ENCODE measurements around the gene RAB6A.

RAB6A gene

DNA sequence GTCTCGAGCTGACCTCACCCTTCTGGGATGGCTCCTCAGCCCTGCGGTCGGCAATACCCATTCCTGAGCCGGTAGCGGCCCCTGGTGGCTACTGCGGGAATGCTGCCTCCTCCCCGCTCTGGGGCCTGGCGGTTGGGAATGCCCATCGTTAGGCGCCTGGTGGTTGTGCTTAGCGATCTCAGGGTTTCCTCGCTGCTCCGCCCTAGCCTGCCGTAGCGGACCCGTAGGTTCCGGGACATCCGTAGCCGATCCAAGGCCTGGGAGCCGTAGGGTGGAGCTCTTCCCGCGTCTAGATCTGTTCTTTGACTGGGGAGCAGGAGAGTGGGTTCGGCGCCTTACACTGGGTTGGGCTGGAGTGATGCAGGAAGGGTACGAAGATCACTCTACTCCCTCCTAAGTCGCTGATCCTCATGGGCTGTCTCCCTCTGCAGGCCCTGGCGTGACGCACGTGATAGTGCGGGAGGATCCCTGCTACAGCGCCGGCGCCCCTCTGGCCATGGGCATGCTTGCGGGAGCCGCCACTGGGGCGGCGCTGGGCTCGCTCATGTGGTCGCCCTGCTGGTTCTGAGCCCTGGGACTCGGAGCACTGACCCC lies 99.7 kb downstream of the RAB6A start:
- Histone ChIP-seq H3K36me3 (ENCODE audit: insufficient read depth, low read length) (no peaks in the 10 kb centered on the region), H3K4me3 (peak overlapping the region; percentile 67), H3K9me3 (ENCODE audit: low read depth, low read length) (no peaks in the 10 kb centered on the region), H3K27ac (no peak overlapping the region), H3K9ac (ENCODE audit: insufficient read length) (no peak overlapping the region)
- TF ChIP-seq FOXP2 (optimal IDR thresholded peaks at IDR 0.05; ENCODE audit: control extremely low read depth, extremely low read length, insufficient read depth) (peak; percentile 64), EZH2 (IDR thresholded peaks at IDR 0.05) (no peak)
- DNase-seq (ENCODE audit: low read depth, low spot score): no peak

DNA sequence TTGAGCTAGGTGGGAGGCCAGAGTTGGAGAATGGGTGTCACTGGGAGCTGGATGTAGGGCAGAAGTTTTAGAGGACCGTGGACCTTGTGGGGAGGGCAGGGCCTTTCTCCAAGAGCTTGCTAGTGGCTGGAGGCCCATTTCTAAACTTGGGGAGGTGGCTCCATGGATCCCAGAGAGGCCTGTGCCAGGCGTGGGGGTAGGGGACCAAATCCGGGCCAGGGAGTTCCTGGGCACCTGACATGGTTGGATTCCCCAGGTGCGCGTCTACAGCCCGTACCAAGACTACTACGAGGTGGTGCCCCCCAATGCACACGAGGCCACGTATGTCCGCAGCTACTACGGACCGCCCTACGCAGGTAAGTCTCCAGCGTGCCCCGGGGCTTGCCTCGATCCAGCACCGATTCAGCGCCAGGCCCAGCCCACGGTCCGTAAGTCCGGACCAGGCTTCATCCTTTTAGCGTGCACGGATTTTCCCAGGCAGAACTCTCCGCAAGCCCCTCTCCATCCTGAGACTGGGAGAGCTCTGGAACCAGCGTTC lies 100.3 kb downstream of the RAB6A start:
- Histone ChIP-seq H3K27ac (no peak overlapping the region), H3K9me3 (ENCODE audit: low read depth, low read length) (no peaks in the 10 kb centered on the region), H3K4me3 (peak overlapping the region; percentile 67), H3K9ac (ENCODE audit: insufficient read length) (no peak overlapping the region), H3K36me3 (ENCODE audit: insufficient read depth, low read length) (no peaks in the 10 kb centered on the region)
- DNase-seq (ENCODE audit: low read depth, low spot score): no peak
- TF ChIP-seq FOXP2 (optimal IDR thresholded peaks at IDR 0.05; ENCODE audit: control extremely low read depth, extremely low read length, insufficient read depth) (no peak), POLR2AphosphoS5 (IDR thresholded peaks at IDR 0.05; ENCODE audit: borderline replicate concordance, low read depth, low read length) (no peak), EZH2 (IDR thresholded peaks at IDR 0.05) (no peak)

DNA sequence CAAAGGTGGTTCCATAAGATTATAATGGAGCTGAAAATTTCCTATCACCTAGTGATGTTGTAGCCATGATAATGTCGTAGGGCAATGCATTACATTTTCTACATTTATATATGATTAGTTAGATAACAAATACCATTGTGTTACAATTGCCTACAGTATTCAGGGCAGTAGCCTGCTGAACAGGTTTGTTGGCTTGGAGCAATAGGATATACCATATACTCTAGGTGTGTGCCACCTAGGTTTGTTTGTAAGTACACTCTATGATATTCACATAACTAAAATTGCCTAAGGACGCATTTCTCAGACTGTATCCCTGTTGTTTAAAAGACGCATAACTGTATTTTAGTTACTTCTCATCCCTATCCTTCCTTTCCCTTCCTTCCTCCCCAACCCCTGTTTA lies 100.9 kb downstream of the RAB6A start:
- Histone ChIP-seq H3K4me3 (no peak overlapping the region), H3K27ac (no peak overlapping the region), H3K9me3 (ENCODE audit: low read depth, low read length) (no peaks in the 10 kb centered on the region), H3K9ac (ENCODE audit: insufficient read length) (no peak overlapping the region), H3K36me3 (ENCODE audit: insufficient read depth, low read length) (no peaks in the 10 kb centered on the region)
- DNase-seq (ENCODE audit: low read depth, low spot score): no peak
- no peak for TF ChIP-seq FOXP2 (optimal IDR thresholded peaks at IDR 0.05; ENCODE audit: control extremely low read depth, extremely low read length, insufficient read depth)
- no peak for TF ChIP-seq EZH2 (IDR thresholded peaks at IDR 0.05)
- no peak for TF ChIP-seq POLR2AphosphoS5 (IDR thresholded peaks at IDR 0.05; ENCODE audit: borderline replicate concordance, low read depth, low read length)

DNA sequence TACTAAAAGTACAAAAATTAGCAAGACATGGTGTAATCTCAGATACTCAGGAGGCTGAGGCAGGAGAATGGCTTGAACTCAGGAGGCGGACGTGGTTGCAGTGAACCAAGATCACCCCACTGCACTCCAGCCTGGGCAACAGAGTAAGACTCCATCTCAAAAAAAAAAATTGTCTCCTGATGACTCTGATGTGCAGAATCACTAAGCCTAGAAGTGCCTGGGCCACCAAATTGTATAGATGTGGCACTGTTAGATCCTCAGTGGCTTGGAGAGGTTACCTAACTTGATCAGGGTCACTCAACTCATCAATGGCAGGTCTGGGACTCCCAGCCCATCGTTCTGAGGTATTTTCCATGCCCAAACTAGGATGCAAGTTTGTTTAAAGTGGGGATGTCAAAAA lies 103.9 kb downstream of the RAB6A start:
- Histone ChIP-seq H3K27ac (no peak overlapping the region), H3K4me3 (no peak overlapping the region), H3K9me3 (ENCODE audit: low read depth, low read length) (no peaks in the 10 kb centered on the region), H3K36me3 (ENCODE audit: insufficient read depth, low read length) (no peaks in the 10 kb centered on the region), H3K9ac (ENCODE audit: insufficient read length) (no peak overlapping the region)
- no peak for DNase-seq (ENCODE audit: low read depth, low spot score)
- TF ChIP-seq EZH2 (IDR thresholded peaks at IDR 0.05): no peak
- TF ChIP-seq FOXP2 (optimal IDR thresholded peaks at IDR 0.05; ENCODE audit: control extremely low read depth, extremely low read length, insufficient read depth): no peak
- no peak for TF ChIP-seq POLR2AphosphoS5 (IDR thresholded peaks at IDR 0.05; ENCODE audit: borderline replicate concordance, low read depth, low read length)

DNA sequence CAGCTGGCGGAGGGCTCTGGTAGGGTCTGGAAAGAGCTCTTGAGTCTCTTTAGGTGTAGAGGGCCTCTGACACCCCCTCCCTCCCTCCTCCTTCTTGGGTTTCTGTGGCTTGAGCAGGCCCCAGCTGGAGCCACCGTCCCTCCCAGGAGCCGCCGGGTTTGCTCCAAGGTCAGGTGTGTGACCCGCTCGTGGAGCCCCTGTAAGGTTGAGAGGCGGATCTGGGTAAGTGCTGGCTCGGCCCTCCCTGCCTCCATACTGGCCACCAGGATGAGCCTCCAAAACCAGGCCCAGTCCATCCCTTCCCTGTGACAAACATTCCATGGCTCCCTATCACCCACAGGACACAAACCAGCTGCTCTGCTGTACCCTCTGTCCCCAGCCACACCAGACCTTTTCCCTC lies 105.2 kb downstream of the RAB6A start:
- no peak for TF ChIP-seq POLR2AphosphoS5 (IDR thresholded peaks at IDR 0.05; ENCODE audit: borderline replicate concordance, low read depth, low read length)
- no peak for TF ChIP-seq FOXP2 (optimal IDR thresholded peaks at IDR 0.05; ENCODE audit: control extremely low read depth, extremely low read length, insufficient read depth)
- TF ChIP-seq EZH2 (IDR thresholded peaks at IDR 0.05): no peak

DNA sequence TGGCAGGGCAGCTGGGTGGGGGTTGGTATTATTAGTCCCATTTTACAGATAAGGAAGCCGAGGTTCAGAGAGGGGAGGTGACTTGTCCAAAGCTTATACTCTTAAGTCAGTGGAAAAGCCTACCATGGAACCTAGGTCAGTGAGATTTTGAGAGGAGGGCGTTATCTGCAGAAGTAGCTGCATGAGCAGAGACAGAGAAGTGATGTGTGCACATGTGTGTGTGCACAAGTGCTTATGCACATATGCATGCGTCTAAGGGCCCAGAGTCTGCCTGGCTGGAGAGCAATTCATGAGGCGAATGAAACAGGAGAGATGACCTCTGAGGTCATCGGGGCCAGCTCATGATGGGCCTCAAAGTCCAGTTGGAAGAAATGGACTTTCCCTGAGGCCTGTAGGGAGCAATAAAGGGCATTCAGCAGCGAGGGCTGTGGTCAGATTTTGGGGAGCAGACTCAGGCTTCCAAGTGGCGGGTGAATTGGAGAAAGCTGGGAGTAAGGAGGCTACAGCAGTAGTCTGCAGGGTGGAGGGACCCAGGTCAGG lies 106.3 kb downstream of the RAB6A start:
- DNase-seq (ENCODE audit: low read depth, low spot score): no peak
- no peak overlapping the region for H3K9ac ChIP-seq (ENCODE audit: insufficient read length)
- TF ChIP-seq EZH2 (IDR thresholded peaks at IDR 0.05) (no peak), POLR2AphosphoS5 (IDR thresholded peaks at IDR 0.05; ENCODE audit: borderline replicate concordance, low read depth, low read length) (no peak), FOXP2 (optimal IDR thresholded peaks at IDR 0.05; ENCODE audit: control extremely low read depth, extremely low read length, insufficient read depth) (no peak)
- H3K4me3 ChIP-seq: no peak overlapping the region
- H3K9me3 ChIP-seq (ENCODE audit: low read depth, low read length): no peaks in the 10 kb centered on the region
- no peak overlapping the region for H3K27ac ChIP-seq
- no peaks in the 10 kb centered on the region for H3K36me3 ChIP-seq (ENCODE audit: insufficient read depth, low read length)

More for the DNA sequence above, 105.2 kb downstream of the RAB6A start:
- Histone ChIP-seq H3K9me3 (ENCODE audit: low read depth, low read length) (no peaks in the 10 kb centered on the region), H3K36me3 (ENCODE audit: insufficient read depth, low read length) (no peaks in the 10 kb centered on the region), H3K27ac (no peak overlapping the region), H3K4me3 (no peak overlapping the region), H3K9ac (ENCODE audit: insufficient read length) (no peak overlapping the region)
- DNase-seq (ENCODE audit: low read depth, low spot score): no peak

DNA sequence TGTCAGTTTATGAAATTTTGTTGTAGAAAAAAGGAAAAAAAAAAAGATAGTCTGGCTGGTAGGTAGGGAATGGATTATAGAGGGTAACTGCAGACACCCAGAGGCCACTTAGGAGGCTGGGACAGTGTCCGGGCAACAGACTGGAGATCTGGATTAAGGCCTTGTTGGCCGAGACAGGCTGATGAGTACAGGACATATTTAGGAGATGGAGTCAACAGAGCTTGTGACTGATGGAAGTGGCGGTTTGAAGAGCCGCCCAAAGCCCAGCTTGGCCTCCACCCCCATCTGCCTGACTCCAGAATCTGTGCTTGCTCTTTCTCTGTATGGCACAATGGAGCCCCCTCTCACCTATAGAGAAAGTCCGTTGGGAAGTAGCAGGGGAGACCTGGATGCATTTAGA lies 106.9 kb downstream of the RAB6A start:
- H3K9ac ChIP-seq (ENCODE audit: insufficient read length): no peak overlapping the region
- DNase-seq (ENCODE audit: low read depth, low spot score): no peak
- H3K36me3 ChIP-seq (ENCODE audit: insufficient read depth, low read length): no peaks in the 10 kb centered on the region
- TF ChIP-seq POLR2AphosphoS5 (IDR thresholded peaks at IDR 0.05; ENCODE audit: borderline replicate concordance, low read depth, low read length) (no peak), EZH2 (IDR thresholded peaks at IDR 0.05) (no peak), FOXP2 (optimal IDR thresholded peaks at IDR 0.05; ENCODE audit: control extremely low read depth, extremely low read length, insufficient read depth) (no peak)
- H3K4me3 ChIP-seq: no peak overlapping the region
- no peaks in the 10 kb centered on the region for H3K9me3 ChIP-seq (ENCODE audit: low read depth, low read length)
- H3K27ac ChIP-seq: no peak overlapping the region

DNA sequence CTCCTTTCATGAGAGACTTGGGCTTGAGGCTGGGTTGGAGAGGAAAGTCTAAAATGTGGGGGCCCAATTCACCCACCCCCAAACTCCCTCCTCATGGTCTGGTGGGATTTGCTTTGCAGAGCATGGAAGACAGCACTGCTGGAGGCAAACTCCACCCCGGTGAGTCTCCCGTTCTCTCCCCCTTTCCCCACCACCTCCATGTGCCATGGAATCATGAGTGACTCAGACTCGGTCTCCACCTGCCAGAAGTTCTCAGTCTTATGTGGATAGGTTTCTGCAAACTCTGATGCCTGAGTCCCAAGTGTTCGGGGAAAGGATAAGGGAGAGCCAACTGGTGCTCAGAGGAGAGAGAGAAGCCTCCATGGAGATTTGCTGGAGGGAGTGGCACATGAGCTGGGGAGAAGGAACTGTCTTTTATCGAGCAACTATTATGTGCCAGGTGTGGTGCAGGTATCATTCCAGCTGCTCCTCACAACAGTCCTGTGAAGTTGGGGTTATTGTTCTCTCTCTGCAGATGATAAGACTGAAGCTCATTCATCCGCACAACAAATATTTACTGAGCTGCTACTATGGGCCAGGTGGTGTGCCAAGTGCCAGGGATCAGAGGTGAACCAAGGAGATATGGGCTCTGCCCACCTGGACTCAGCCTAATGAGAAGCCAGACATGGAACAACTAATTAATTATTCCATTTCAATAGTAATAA lies 107.9 kb downstream of the RAB6A start:
- Histone ChIP-seq H3K9me3 (ENCODE audit: low read depth, low read length) (no peaks in the 10 kb centered on the region), H3K27ac (no peak overlapping the region), H3K36me3 (ENCODE audit: insufficient read depth, low read length) (no peaks in the 10 kb centered on the region), H3K9ac (ENCODE audit: insufficient read length) (no peak overlapping the region), H3K4me3 (no peak overlapping the region)
- DNase-seq (ENCODE audit: low read depth, low spot score): no peak
- TF ChIP-seq FOXP2 (optimal IDR thresholded peaks at IDR 0.05; ENCODE audit: control extremely low read depth, extremely low read length, insufficient read depth): no peak
- TF ChIP-seq POLR2AphosphoS5 (IDR thresholded peaks at IDR 0.05; ENCODE audit: borderline replicate concordance, low read depth, low read length): no peak
- no peak for TF ChIP-seq EZH2 (IDR thresholded peaks at IDR 0.05)
